SHP77 (cell line): ENCODE measurements around the gene SCRN1.

Experiments
- DNase-seq, 2 experiments: peaks; one replicate each; lab custom pipeline; 2025; lab: John Stamatoyannopoulos, UW

The SCRN1 gene

DNA sequence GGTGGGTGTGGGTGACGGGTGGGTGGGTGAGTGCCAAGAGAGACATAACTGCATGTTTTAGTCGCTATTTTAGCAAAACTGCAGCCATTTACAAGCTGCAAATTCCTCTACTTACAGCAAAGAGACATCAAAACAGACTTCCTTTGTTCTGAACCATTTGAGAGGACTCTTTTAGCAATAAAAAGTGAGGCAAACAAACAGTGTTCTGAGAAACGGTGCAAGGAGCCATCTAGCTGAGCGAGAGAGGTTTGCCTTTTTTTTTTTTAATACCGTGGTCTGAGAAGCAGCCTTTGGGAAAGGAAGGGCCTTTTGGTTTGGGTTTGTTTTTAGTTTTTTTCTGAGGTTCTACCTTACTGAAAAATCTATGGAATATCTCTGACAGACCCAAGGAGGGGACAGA is 62.9 kb downstream of the SCRN1 start:
- no peak for DNase-seq

DNA sequence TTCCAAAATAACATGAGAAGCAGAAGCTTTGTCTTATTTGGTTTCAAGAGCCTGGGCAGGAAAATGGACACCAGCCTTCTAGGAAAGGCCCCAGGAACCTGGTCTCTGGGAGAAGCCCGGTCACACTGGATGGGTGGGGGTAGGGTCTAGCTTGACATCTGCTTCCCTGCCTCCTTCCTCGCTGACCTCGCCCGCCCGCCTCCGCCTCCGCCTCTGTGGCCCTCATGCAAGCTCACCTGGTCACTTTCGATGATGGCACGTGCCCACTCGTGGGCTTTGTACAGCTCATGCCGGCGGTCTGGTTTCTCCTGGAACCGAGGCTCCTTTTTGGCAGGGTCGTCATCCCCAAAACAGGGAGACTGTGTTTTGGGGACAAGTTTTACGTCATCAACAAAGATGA is 63.4 kb downstream of the SCRN1 start:
- no peak for DNase-seq

DNA sequence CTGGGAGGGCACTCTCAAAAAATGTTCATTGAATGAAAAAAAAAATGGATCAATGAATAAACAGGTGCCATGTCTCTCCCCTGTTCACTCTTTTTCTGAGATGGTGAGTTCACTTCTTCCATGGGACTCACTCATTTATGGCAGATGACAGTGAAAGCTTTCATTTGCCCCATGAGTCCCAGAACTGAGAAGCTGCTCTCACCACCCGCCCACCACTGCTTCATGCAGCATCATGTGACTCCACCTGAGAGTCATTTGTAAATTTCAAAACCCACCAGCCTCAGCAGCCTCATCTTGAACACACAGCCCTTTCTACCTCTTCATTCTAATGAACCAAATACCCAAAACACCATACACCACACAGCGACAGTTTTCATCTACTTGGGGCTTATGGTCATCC is 64.9 kb downstream of the SCRN1 start:
- no peak for DNase-seq

DNA sequence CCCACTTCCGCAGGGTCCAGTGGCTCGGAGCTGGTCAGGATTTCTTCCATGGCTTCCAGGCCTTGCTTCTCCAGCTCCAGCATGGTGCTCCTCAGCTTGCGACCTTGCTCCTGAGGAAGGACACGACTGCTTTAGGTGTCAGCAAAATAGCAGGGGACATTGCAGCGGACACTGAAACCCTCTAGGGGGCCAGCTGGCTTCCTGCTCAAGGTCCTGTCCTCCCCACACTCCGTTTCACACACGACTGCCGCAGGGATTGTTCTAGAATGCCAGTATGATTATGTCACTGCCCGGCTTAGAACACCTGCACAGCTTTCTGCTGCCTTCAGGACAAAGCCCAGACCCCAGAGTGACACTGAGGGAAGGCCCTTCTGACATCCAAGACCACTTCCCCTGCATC is 65.6 kb downstream of the SCRN1 start:
- DNase-seq, result no peak

DNA sequence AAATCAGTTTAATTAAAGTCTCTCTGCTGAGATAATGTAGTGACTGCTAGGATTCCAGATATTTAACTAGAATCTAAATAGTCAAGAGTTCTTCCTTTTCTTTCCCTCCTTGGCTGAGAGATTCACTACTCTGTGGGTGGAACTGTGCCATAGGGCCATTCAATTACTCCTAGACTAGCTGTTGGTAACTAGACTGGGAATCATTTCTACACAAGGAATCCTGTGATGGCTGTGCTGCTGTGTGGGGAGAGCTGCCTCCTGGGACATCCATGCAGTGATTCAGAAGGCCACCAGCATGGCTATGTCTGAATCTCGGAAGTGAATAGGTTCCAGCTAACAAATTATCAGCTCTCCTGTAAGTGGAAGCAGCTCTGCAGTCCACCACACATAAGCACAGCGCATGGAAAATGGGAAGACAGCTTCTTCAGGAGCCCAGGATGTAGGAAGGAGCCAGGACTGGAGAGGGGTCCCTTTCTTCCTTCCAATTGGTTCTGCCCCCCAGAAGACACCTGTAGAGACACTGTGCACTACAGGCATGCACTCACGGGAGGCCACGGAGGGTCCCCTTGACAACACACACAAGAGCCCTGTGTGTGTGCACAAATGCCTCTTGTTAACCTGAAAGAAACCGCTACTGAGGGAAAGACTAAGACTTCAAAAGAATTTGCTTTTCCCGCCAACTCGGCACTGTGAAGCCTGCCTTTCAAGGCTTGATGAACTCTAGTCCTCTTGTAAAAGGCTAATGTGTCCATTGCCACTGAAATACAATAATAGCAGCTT is 66.5 kb downstream of the SCRN1 start:
- DNase-seq, result no peak

DNA sequence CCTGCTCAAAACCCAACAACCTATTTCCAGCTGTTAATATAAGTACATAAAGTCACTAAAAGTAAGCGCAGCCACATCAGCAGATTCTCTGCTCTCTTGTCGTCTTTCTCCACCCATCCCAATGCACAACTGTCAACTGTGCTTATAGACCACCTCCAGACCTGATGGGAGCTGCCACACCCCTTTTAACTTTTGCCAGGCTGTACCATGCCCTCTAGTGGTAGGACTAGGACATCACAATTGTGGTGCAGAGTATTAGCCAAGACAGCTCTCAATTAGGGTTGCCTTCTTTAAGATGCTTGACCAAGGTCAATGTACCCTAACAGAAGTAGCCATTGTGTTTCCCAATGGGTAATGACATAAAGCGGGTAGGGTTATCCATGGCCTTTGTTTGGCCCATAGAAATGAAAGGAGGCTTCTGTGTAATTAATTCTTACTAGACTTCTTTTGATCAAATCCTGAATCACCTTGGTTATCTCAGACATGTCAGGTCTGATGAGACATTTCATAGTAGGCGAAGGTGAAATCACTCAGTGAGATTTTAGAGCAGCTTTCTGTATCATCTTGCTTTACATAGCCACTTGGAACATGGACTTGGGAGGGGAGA is 68.1 kb downstream of the SCRN1 start:
- DNase-seq, result peak; percentile 62 to 68

DNA sequence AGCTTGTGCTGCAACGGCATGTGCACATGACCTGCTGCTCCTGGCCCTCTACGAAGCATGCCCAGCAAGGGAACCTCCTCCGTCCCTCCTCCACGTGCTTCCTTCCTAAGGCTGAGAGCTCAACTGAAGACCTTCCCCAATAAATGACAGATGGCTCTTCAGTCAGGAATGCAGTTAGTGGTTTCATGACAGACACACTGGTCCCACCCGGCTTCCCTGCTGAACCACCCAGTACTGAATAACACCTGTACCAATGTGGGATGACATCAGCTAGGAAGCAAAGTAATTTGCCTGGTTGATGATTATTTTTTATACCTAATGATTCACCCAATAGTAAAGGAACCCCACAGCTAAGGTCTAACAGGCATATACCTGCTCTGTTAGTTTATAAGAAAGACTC is 69.1 kb downstream of the SCRN1 start:
- no peak for DNase-seq

DNA sequence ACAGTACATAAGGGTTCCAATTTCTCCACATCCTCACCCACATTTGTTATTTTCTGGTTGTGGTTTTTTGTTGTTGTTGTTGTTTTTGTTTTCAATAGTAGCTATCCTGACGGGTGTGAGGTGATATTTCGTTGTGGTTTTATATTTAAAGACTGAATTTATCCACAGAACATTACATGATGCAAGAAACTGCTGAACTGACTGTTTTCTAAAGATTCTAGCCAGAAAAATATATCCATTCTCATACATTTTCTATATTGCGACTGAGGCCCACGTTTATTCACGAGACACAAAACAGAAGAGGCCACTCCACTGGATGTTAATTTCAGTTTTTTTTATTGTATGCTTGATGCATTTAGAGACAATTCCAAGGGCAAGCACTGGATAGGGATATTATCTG is 69.8 kb downstream of the SCRN1 start:
- no peak for DNase-seq

DNA sequence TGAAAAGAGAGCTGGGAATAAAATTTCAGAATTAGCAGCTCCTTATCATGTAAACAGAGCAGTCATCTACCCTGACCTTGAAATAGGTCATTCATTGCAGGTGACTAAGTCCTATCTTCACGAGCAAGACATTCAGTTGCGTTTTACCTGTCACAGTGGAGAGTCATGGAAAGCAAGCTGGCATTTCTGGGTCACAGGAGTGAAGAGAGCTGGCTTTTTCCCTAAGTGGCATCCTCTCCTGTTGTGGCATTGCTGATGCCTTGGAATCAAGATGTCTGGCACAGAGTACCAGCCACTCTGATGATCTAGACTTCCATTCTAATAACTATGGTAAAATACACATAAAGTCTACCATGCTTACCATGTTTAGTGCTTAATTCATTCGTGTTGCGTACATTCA is 70.8 kb downstream of the SCRN1 start:
- no peak for DNase-seq

DNA sequence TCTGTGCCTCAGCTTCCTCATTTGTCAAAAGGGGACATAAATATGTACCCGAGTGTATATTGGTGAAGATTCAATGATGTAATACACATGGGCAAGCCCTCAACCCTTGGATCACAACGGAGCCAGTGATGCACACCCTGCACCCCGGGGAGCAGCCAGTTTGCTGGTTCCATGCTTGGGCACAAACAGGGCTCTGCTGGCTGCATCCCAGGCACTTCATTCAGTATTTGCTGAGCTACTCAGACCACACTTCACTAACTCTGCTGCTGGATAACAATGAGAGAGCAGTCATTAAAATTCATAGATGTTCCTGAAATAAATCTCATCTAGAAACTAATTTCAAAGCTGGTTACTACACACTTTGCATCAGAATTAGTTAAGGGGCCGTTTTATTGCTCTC is 72.0 kb downstream of the SCRN1 start:
- no peak for DNase-seq

DNA sequence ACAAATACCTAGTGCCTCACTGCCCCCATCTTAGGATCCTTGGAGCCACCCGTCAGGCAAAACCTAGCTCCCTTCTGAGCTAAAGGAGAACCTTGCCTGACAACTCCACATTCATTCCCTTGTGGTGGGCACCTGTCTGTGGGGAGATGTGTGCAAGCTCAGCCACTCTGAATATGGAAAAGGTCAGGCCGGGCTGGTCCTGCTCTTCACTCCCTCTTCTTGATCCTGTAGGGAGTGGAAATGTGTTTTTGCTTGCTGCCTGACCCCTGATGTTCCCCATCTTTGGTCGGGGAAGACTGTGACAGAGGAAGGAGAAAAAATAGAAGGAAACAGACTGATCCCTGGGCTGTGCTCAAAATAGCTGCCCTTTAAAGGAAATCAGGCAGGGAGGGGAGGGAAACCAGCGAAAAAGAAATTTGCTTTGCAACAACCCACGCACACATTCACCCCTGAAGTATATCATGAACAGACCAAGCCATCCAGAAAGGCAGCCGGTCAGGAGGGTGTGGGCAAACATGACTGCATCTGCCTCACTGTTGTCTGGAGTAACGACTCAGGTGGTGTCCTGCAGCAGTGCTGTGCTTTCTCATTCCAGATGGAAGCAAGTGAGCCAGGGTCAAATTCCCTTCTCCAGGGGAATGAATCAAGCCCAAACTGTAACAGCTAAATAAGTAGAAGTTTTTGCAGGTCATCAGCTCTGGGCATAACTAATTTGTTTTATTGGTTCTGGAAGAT is 74.0 kb downstream of the SCRN1 start:
- peak; percentile 21 to 29 for DNase-seq

DNA sequence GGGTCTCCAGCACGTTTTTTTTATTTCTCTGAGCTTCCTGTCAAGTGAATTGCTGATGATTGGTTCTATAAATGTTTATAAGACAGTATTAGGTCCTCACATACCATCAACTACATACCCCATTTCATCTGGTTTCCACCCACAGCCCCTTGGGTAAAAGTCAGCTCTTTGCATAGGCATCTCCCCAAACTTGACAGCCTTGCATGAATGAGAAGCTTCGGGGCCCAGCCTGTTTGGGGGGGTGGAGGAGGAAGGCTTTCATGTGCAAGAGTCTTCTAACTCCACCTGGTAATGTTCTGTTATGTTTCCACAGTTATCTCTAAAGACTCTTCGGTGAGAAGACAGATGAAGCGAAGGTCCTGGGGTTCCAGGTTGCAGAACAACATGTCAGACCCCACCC is 75.4 kb downstream of the SCRN1 start:
- DNase-seq, result no peak

DNA sequence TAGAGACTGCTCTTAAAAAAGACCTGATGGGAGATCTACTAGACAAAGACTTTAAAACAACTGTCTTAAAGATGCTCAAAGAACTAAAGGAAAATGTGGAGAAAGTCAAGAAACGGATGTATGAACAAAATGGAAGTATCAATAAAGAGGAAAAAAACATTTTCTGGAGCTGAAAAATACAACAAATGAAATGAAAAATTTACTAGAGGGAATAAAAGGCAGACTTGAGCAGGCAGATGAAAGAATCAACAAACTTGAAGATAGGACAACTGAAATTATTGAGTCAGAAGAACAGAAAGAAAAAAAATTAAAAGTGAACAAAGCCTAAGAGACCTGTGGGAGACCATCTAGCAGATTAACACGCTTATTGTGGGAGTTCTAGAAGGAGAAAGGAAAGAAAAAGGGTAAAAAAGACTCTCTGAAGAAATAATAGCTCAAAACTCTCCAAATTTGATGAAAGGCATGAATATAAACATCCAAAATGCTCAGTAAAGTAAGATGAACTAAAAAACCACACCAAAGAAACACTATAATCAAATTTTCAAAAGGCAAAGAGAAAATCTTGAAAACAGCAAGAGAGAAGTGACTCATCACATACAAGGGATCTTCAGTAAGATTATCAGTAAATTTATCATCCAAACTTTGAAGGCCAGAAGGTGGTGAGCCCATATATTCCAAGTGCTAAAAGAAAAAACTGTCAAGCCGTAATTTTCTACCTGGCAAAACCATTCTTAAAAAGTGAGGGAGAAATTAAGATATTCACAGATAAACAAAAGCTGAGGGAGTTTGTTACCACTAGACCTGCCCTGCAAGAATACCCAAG is 83.2 kb downstream of the SCRN1 start:
- DNase-seq, result no peak

DNA sequence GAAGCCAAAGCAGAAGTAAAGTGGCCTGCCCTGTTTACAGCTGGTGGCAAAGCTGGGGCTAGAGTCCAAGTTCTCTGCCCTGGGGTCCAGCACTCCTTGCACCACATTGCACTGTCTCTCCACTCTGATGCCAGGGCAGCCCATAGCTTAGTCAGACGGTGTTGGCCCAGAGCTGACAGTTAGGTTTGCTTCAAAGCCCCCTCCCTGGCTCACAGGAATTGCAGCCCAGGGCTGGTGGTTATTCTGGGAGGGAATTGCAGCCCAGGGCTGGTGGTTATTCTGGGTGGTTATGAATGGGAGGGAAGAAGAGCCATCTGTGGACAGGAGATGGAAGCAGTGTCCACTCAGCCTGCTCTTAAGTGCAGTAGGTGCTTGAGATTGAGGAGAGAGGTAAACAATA is 88.9 kb downstream of the SCRN1 start:
- no peak for DNase-seq

DNA sequence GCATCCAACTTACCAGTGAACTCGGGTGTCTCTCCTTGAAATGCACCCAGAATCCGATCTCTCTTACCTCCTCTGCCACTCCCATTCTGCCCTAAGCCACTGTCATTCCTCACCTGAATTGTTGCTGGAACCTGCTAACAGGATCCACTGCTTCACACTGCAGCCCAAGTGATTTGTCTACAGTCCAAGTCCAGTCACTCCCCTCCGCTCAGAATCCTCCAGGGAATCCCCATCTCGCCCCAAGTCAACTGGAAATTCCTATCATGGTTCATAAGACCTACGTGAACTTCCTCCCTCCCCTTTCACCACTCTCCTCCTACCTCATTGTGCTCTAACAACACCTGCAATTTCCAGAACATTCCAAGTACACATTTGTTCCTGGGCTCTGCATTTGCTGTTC is 91.3 kb downstream of the SCRN1 start:
- DNase-seq, result no peak

DNA sequence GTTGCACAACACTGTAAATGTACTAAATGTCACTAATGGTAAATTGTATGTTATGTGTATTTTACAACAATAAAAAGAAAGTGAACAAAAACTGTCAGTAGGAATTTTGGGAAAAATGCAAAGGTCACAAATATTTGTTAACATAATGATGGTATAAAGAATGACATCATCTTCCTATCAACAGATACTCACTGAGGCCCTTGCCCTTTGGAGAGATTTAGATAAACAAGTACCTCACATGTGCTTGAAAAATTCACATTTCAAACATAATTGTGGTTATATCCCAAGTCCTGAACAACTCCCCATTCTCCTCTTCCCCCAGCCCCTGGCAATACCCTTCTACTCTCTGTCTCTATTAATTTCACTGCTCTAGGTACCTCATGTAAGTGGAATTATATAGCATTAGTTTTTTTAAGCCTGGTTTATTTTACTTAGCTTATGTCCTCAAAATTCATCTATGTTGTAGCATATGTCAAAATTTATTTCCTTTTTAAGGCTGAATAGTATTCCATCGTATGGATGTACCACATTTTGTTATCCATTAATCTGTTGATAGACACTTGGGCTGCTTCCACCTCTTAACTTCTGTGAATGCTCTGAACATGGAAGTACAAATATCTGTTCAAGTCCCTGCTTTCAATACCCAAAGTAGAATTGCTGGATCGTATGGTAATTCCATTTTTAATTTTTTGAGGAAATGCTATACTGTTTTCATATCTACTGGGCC is 92.8 kb downstream of the SCRN1 start:
- no peak for DNase-seq

DNA sequence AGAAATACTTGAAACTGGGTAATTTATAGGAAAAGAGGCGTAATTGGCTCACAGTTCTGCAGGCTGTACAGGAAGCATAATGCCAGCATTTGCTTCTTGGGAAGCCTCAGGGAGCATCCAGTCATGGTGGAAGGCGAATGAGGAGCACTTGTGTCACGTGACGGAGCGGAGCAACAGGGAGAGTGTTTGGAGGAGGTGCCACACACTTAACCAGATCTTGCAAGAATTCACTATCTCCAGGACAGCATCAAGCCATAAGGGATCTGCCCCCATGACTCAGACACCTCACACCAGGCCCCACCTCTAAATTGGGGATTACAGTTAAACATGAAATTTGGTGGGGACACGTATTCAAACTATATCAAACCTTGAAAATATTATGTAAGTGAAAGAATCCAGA is 94.0 kb downstream of the SCRN1 start:
- no peak for DNase-seq

DNA sequence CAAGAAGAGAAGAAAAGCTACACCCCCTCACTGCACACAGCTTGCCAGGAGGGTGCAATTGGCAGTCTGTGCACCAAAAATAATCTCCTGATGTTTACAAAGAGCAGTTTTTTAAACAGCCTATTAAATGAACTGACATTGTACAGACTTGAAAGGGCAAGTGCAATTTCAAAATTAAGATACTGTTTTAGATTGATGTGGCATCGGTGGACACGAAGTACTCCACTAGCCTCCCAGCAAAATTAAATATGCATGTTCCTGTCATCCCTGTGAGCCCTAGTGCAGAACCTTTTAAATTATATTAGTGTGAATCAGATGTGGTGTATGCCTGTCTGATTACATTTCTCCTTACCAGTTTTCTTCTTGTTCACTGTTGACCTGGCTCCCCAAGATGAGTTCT is 95.3 kb downstream of the SCRN1 start:
- no peak for DNase-seq

DNA sequence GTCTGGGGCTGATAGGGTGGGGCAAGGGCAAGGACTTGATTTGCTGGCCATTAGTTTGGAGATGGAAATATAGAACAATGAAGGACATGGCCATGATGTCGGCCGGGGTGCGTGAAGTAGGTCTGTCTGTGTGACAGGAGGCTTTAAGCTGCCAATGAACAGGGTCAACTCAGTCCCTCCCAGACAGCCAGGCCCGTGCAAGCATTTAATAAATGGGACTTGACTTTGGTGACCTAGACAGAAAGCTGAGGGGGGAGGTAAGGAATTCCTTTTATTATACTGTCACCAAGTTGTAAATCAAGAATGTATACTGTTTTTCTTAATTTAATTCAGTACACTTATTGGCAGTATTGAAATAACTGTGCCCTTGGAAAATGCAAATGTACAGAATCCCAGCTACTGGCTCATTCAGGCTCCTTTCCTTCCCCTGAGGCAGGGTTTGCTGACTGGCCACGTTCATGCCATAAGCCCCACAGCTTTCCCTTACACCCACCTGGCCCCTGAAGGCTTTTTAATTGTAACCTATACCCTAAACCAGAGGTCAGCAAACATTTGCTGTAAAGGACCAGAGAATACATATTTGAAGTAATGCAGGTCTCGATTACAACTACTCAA is 96.1 kb downstream of the SCRN1 start:
- no peak for DNase-seq

DNA sequence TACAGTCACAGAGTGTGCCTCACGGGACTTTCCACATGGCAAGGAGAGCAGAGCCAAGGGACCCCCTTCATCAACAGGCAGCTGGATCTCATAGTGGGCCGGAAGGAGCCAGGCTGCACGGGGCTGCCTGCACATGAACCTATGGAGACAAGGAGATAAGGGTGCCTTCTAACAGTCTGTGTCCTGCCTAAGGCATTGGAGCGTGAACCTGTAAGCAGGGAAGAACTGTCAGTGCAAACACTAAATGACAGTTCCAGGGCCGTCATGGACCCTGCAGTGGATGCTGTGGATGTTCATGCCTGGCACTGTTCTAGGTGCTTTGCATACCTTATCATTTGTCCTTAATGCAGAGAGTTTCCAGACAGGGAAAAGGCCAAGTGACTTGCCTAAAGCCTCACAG is 97.4 kb downstream of the SCRN1 start:
- DNase-seq, result no peak

DNA sequence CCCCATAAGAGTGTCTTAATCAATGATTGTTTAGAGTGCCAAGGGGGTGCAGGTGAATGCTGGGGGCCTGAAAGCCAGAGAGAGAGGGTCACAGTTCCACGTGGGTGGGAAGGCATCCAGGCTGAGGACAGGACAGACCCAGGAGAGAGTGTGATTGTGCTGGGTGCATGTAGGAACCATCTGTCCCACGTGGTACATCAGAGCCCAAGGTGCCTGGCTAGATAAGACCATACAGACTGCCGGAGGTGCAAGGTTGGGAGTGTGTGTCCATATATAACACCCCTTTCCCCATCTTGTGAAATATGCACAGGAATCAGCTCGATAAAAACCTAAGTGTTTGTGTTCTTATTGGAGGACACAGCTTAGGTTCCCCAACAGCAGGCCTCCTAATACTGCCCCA is 97.8 kb downstream of the SCRN1 start:
- DNase-seq, result no peak
